T47D (cell line): ENCODE results near the gene TMEM186.

Source experiments
- DNase-seq, 2 experiments: peaks; one replicate each; pipeline versions ENCODE4 v3.0.0 to v3.0.0-alpha.2; 2011 to 2012; ENCODE audit warnings: low read depth in 1 of 2, low spot score in 1 of 2
- JUND ChIP-seq: IDR thresholded peaks from 2 replicates; pipeline ENCODE4 v1.6.1; 2012; ENCODE audit warnings: low read depth
- in situ Hi-C: cut with HindIII; loops from 2 replicates; pipeline ENCODE4 v1.10.0; 2016; ENCODE audit warnings: low sequenced_read_pairs, low pct_unique_long_range_greater_than_20kb

The TMEM186 gene

GRCh38 chr16:8777217-8777616 lies 20.2 kb downstream of the TMEM186 start:
- TF ChIP-seq JUND = no peak
- in situ Hi-C loops = no loop called here
- no peak for DNase-seq

GRCh38 chr16:8776129-8776584 lies 21.3 kb downstream of the TMEM186 start:
- in situ Hi-C loops = no loop called here
- peak; percentile 56 to 87 for DNase-seq
- TF ChIP-seq JUND = no peak

GRCh38 chr16:8775359-8775758 lies 22.1 kb downstream of the TMEM186 start:
- in situ Hi-C loops = no loop called here
- DNase-seq = no peak

GRCh38 chr16:8774208-8774607 lies 23.2 kb downstream of the TMEM186 start:
- TF ChIP-seq JUND = no peak
- in situ Hi-C loops = no loop called here
- DNase-seq = no peak

More at GRCh38 chr16:8775359-8775758, 22.1 kb downstream of the TMEM186 start:
- no peak for TF ChIP-seq JUND

GRCh38 chr16:8773537-8773936 lies 23.9 kb downstream of the TMEM186 start:
- TF ChIP-seq JUND = no peak
- DNase-seq = no peak
- in situ Hi-C loops = no loop called here

GRCh38 chr16:8768692-8769091 lies 28.7 kb downstream of the TMEM186 start:
- TF ChIP-seq JUND = no peak
- in situ Hi-C loops = no loop called here
- DNase-seq = no peak

GRCh38 chr16:8768283-8768682 lies 29.2 kb downstream of the TMEM186 start:
- in situ Hi-C loops = no loop called here
- no peak for DNase-seq
- no peak for TF ChIP-seq JUND

- in situ Hi-C loops = no loop called here
- no peak for DNase-seq
- no peak for TF ChIP-seq JUND
Measured at GRCh38 chr16:8767176-8767575, 30.3 kb downstream of the TMEM186 start.

- in situ Hi-C loops = no loop called here
- DNase-seq = no peak
- no peak for TF ChIP-seq JUND
Measured at GRCh38 chr16:8764525-8765250, 32.8 kb downstream of the TMEM186 start.

- TF ChIP-seq JUND = no peak
- in situ Hi-C loops = no loop called here
- DNase-seq = no peak
Measured at GRCh38 chr16:8763899-8764298, 33.5 kb downstream of the TMEM186 start.

GRCh38 chr16:8763083-8763482 lies 34.4 kb downstream of the TMEM186 start:
- in situ Hi-C loops = no loop called here
- no peak for DNase-seq
- no peak for TF ChIP-seq JUND

GRCh38 chr16:8762254-8762653 lies 35.2 kb downstream of the TMEM186 start:
- no peak for DNase-seq
- no peak for TF ChIP-seq JUND
- in situ Hi-C loops = no loop called here

GRCh38 chr16:8761078-8761477 lies 36.4 kb downstream of the TMEM186 start:
- in situ Hi-C loops = no loop called here
- no peak for DNase-seq
- TF ChIP-seq JUND = no peak

- TF ChIP-seq JUND = no peak
- DNase-seq = no peak
- in situ Hi-C loops = no loop called here
Measured at GRCh38 chr16:8760021-8760420, 37.4 kb downstream of the TMEM186 start.
